Endothelial cell of umbilical vein (primary cell): ENCODE measurements around the gene FOXS1.

Experiments used
- CTCF ChIP-seq, 2 donors: IDR thresholded peaks; 1 replicate in 1 of 2; 2 replicates in 1 of 2; pipeline ENCODE4 v1.5.1; 2011; ENCODE audit warnings: low read length in 2 of 2, mild to moderate bottlenecking in 2 of 2, moderate library complexity in 2 of 2, control low read depth in 1 of 2, inconsistent platforms in 1 of 2, low read depth in 1 of 2; ENCODE audit not compliant: insufficient read depth in 1 of 2; ENCODE audit errors: extremely low read depth in 1 of 2
- EZH2 ChIP-seq: IDR thresholded peaks from 2 replicates; pipeline ENCODE4 v1.6.1; 2012; ENCODE audit warnings: borderline replicate concordance, low read depth, mild to moderate bottlenecking, moderate library complexity, low read length, inconsistent platforms; ENCODE audit not compliant: severe bottlenecking
- GATA2 ChIP-seq: IDR thresholded peaks from 2 replicates; pipeline ENCODE4 v1.7.0; 2011; ENCODE audit warnings: low read depth, mild to moderate bottlenecking, moderate library complexity, mixed read lengths, low read length; ENCODE audit not compliant: insufficient read length, insufficient read depth
- JUN ChIP-seq: IDR thresholded peaks from 2 replicates; pipeline ENCODE4 v1.6.1; 2011; ENCODE audit warnings: borderline replicate concordance, low read depth; ENCODE audit not compliant: insufficient read length, insufficient read depth
- MYC ChIP-seq: IDR thresholded peaks from one replicate; pipeline ENCODE4 v1.6.1; 2011; ENCODE audit warnings: mild to moderate bottlenecking, low read depth, low read length
- POLR2A ChIP-seq: IDR thresholded peaks from 2 replicates; pipeline ENCODE4 v1.6.1; 2012; ENCODE audit warnings: low read depth, mild to moderate bottlenecking, control low read depth, low read length
- POLR2AphosphoS5 ChIP-seq: IDR thresholded peaks from 2 replicates; pipeline ENCODE4 v1.6.1; 2012; ENCODE audit warnings: low read depth, mild to moderate bottlenecking, control low read depth, low read length, moderate library complexity; ENCODE audit not compliant: insufficient read depth

- TF ChIP-seq CTCF (IDR thresholded peaks at IDR 0.05; ENCODE audit: extremely low read depth in 1 of 2, insufficient read depth in 1 of 2, low read depth in 1 of 2, low read length in 2 of 2) (no peak), POLR2A (no peak), GATA2 (no peak), POLR2AphosphoS5 (no peak), EZH2 (no peak), MYC (no peak), JUN (no peak)
Observed at GRCh38 chr20:31824554-31825313, 20.7 kb downstream of the FOXS1 start.
